ENCODE data around the gene SLCO2A1. TPM values are rescaled to one million over a fixed set of nuclear protein-coding genes. Genes with fewer than 3 reads are reported as not detected.
A peak's percentile ranks its signal among the peaks of the same experiment; 100 is the strongest.

Gene SLCO2A1
- total and polyA plus RNA-seq, 2 donors from 2014 or later, result 27.2 to 169 TPM

GRCh38 chr3:133996251-133996661, 33.5 kb downstream of the SLCO2A1 start:
- intact Hi-C loops (cut with DNase I), result no loop called here
- H3K4me3 ChIP-seq (ENCODE audit: low read length in 3 of 3), result no peak overlapping the region
- H3K4me1 ChIP-seq (ENCODE audit: control insufficient read depth in 2 of 3, insufficient read depth in 2 of 3, low read depth in 1 of 3, low read length in 3 of 3), result peaks cover 0 to 2% (median 0%) of the 10 kb centered on the region in 3 donors
- no peaks in the 10 kb centered on the region for H3K36me3 ChIP-seq (ENCODE audit: control insufficient read depth in 2 of 3, insufficient read depth in 3 of 3, low read length in 3 of 3)
- H3K9me3 ChIP-seq (ENCODE audit: control insufficient read depth in 2 of 3, insufficient read depth in 1 of 3, low read length in 3 of 3), result no peaks in the 10 kb centered on the region
- FAIRE-seq (no peak), DNase-seq (peak in 4 of 5 donors; percentile 38 to 51 (median 44))
- TF ChIP-seq, protein P1, sequence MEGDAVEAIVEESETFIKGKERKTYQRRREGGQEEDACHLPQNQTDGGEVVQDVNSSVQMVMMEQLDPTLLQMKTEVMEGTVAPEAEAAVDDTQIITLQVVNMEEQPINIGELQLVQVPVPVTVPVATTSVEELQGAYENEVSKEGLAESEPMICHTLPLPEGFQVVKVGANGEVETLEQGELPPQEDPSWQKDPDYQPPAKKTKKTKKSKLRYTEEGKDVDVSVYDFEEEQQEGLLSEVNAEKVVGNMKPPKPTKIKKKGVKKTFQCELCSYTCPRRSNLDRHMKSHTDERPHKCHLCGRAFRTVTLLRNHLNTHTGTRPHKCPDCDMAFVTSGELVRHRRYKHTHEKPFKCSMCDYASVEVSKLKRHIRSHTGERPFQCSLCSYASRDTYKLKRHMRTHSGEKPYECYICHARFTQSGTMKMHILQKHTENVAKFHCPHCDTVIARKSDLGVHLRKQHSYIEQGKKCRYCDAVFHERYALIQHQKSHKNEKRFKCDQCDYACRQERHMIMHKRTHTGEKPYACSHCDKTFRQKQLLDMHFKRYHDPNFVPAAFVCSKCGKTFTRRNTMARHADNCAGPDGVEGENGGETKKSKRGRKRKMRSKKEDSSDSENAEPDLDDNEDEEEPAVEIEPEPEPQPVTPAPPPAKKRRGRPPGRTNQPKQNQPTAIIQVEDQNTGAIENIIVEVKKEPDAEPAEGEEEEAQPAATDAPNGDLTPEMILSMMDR (IDR thresholded peaks at IDR 0.05; ENCODE audit: borderline replicate concordance, extremely low read depth, insufficient read depth), result no peak
- H3K27me3 ChIP-seq (ENCODE audit: control insufficient read depth, insufficient read depth, low read length), result no peaks in the 10 kb centered on the region
- H3K27ac ChIP-seq (ENCODE audit: low read depth in 2 of 2, low read length in 2 of 2), result no peak overlapping the region
- no peak overlapping the region for H3K9ac ChIP-seq (ENCODE audit: low read length in 3 of 3)

- no peak overlapping the region for H3K27ac ChIP-seq (ENCODE audit: low read depth in 2 of 2, low read length in 2 of 2)
- peak in 1 of 5 donors; percentile 7 for DNase-seq
- no peaks in the 10 kb centered on the region for H3K36me3 ChIP-seq (ENCODE audit: control insufficient read depth in 2 of 3, insufficient read depth in 3 of 3, low read length in 3 of 3)
- H3K9ac ChIP-seq (ENCODE audit: low read length in 3 of 3), result no peak overlapping the region
- no peak for FAIRE-seq
- peaks cover 0 to 2% (median 0%) of the 10 kb centered on the region in 3 donors for H3K4me1 ChIP-seq (ENCODE audit: control insufficient read depth in 2 of 3, insufficient read depth in 2 of 3, low read depth in 1 of 3, low read length in 3 of 3)
- intact Hi-C loops (cut with DNase I), result no loop called here
- H3K4me3 ChIP-seq (ENCODE audit: low read length in 3 of 3), result no peak overlapping the region
- TF ChIP-seq, protein P1 (IDR thresholded peaks at IDR 0.05; ENCODE audit: borderline replicate concordance, extremely low read depth, insufficient read depth), result no peak
- H3K27me3 ChIP-seq (ENCODE audit: control insufficient read depth, insufficient read depth, low read length), result no peaks in the 10 kb centered on the region
- H3K9me3 ChIP-seq (ENCODE audit: control insufficient read depth in 2 of 3, insufficient read depth in 1 of 3, low read length in 3 of 3), result no peaks in the 10 kb centered on the region
Observed at GRCh38 chr3:133995264-133995663, 34.5 kb downstream of the SLCO2A1 start.

GRCh38 chr3:133994166-133994890, 35.4 kb downstream of the SLCO2A1 start:
- H3K4me1 ChIP-seq (ENCODE audit: control insufficient read depth in 2 of 3, insufficient read depth in 2 of 3, low read depth in 1 of 3, low read length in 3 of 3), result peaks cover 0 to 2% (median 0%) of the 10 kb centered on the region in 3 donors
- TF ChIP-seq, protein P1 (IDR thresholded peaks at IDR 0.05; ENCODE audit: borderline replicate concordance, extremely low read depth, insufficient read depth), result no peak
- no peak for FAIRE-seq
- H3K9ac ChIP-seq (ENCODE audit: low read length in 3 of 3), result no peak overlapping the region
- no peak overlapping the region for H3K4me3 ChIP-seq (ENCODE audit: low read length in 3 of 3)
- intact Hi-C loops (cut with DNase I), result no loop called here
- peak in 1 of 5 donors; percentile 16 for DNase-seq
- no peaks in the 10 kb centered on the region for H3K27me3 ChIP-seq (ENCODE audit: control insufficient read depth, insufficient read depth, low read length)
- H3K27ac ChIP-seq (ENCODE audit: low read depth in 2 of 2, low read length in 2 of 2), result no peak overlapping the region
- H3K36me3 ChIP-seq (ENCODE audit: control insufficient read depth in 2 of 3, insufficient read depth in 3 of 3, low read length in 3 of 3), result no peaks in the 10 kb centered on the region
- no peaks in the 10 kb centered on the region for H3K9me3 ChIP-seq (ENCODE audit: control insufficient read depth in 2 of 3, insufficient read depth in 1 of 3, low read length in 3 of 3)
